NK-92 (cell line): Measurements from ENCODE around the gene PPP2R1B.
"Not testable (repeated sequence)": the region's sequence is repeated elsewhere in the genome, so short reads cannot be mapped to it uniquely, and the experiment has no call there.

ENCODE experiments used
- DNase-seq: peaks from one replicate; lab custom pipeline; 2025; ENCODE audit not compliant: unreplicated experiment; lab: John Stamatoyannopoulos, UW

PPP2R1B gene

DNA sequence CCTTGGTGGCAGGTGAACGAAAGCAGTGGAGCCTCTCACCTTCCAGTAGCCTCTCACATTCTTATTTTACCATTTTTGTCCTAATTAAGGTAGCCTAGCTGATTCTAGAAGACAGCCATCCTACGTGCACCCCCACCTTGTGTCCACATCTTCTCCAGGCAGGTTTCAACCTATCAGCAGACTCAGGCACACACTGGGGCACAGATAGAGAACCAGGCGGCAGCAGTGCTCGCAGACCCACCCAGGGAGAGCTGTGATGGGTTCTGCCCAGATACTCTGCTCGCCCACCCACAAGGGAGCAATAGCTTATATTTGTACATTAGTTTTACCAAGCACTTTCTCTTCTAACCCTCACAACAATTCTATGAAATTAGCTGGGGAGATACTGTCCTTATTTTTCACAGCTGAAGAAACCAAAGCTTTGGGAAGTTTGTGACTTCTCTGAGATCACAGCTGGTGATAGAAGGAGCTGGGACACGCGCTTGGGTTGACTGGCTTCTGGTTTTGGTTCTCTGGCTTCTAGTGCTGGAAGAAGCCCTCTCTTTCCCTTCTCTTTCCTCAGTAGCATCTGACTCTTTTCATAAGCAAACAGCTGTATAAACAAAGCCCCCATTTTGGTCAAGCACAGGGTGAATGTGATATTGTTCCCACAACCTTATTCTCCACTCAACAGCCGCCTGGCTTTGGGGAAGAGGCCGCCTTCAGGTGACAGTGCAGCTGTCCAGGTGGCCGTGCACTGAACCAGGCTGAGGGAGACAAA, 36.9 kb downstream of the PPP2R1B start:
- DNase-seq, result no peak

DNA sequence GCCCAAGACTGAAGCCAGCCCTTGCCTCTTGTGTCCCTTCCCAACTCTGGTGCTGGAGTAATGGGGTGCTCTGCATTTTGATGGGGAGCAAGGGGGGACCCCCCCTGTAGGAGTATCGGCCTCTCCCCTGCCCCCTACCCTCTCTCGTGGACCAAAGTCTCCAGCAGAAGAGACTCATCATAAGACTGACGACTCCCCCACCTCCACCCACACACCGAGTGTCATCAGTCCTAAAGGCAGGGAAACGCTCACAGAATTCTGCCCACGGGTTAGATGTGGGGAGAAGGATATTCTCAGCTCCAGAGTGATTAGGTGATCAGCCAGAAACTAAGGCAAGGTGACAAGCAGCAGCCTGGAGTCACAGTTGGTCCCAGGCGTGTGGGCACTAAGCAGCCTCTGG, 38.8 kb downstream of the PPP2R1B start:
- DNase-seq, result no peak

DNA sequence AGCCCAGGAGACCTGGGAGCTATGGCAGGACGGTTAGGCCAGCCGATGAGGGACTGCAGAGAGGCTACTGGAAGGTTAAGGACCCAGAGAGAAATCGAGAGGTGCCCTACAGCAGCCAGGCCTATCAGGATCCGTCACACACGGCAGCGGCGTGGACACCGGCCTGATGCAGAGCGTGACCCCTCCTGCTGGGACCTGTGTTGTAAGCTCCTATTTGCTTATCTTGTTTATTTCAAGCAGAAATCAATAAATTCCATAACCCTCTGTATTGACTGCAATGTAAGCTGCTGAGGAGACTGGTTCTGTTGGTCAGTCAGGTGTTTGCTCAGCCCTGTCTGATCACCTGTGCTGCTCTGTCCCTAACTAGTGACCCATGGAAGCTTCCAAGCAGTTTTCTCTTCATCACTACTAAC, 39.9 kb downstream of the PPP2R1B start:
- DNase-seq, result no peak

DNA sequence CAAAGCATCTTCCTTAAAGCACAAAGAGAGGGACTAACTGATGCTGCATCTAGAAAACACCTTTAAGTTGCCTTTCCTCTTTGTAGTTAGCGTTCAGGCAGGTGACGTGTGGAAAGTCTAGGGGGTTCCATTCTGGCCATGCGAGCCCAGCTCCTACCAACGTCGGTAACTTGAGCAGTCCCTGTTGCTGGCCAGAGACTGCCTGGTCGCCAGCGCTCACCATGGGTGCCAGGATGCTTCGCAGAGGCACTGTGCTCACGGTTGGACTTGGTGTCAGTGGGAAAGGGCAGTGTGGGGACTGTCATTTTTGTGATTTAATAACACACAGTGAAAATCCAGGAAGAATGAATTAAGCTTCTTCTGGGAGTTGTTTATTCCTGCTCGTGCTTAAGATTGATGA, 40.6 kb downstream of the PPP2R1B start:
- no peak for DNase-seq

DNA sequence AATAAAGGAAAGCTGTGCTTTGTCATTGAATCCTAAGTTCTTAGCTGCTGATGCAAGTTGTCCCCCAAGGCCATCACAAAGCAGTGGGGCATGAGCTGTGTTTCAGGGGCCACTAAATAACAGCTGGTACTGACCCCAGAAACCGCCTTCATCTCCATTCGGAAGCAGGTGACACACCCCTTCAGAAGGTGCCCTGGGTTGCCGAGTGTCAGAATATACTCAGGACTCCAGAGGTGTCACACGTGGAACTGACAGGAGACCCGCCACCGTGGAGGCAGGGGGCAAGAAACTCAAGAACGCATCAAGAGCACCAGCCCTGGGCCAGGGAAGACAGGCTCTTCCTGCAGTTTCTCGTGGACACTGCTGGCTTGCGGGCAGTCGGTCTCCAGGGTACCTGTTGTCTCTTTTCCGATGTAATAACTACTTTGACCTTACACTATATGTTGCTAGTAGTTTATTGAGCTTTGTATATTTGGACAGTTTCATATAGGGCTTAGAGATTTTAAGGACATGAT, 41.5 kb downstream of the PPP2R1B start:
- DNase-seq, result no peak

DNA sequence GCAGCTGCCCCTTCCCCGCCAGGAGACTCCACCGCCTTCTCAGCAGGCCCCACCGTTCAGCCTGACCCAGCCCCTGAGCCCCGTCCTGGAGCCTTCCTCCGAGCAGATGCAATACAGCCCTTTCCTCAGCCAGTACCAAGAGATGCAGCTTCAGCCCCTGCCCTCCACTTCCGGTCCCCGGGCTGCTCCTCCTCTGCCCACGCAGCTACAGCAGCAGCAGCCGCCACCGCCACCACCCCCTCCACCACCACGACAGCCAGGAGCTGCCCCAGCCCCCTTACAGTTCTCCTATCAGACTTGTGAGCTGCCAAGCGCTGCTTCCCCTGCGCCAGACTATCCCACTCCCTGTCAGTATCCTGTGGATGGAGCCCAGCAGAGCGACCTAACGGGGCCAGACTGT, 42.6 kb downstream of the PPP2R1B start:
- no peak for DNase-seq

DNA sequence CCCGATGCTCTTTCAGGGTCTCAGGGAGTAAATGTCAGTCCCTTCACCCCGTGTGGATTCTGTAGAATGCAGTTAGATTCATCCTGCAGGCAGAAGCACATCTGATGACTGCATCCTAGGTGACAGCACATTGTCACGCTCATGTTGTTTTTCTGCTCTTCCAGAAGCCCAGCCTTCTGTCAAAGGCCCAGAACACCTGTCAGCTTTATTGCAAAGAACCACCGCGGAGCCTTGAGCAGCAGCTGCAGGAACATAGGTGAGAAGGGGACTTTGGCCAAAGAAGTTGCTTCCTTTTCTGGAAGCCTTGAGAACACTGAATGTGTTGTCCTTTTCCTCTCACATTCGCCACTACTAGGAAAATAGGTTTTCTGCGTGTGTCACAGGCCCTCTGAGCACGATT, 43.7 kb downstream of the PPP2R1B start:
- DNase-seq, result no peak

DNA sequence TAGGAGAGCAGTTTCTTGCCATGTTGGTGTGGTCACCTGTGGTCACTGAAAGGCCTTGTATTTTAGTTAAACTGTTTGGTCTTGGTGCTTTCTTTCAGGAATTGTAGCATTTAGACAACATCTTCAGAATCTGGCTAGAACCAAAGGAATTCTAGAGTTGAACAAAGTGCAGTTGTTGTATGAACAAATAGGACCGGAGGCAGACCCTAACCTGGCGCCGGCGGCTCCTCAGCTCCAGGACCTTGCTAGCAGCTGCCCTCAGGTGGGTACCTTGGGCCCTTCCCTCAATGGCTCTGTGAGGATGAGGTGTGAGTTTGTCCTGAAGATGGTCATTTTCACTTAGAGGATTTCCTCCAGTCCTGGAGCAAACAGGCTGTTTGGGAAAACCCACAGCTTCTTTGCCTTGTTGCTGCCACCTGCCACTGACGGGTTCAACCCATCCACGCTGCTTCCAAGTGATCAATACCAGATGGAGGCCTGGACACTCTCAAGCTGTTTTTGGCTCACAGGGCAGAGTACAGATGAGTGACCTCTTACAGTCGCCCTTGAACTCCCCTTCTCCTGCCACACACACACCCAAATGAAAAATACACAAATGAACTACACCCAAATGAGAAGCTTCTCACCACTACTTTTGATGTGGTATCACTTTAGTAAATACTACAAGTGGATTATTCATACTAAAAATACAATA, 45.2 kb downstream of the PPP2R1B start:
- no peak for DNase-seq

DNA sequence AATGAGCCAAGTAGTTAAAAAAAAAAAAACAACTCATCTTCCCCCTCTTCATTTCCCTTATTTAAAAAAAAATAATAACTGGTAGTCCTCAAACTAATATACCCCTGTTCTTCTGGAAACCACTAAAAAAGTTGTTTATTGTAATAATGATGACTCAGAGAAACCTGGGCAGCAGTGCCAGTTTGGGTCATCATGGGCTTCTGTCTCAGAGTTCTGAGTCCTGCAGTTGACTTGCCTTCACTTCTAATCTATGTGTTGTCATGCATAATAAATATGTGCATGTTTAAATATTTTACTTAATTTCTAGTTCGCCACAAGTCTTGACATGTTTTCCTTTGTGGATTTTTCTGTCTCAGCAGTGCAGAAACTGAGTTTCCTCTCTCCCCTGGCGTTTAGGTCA, 46.8 kb downstream of the PPP2R1B start:
- DNase-seq, result no peak

DNA sequence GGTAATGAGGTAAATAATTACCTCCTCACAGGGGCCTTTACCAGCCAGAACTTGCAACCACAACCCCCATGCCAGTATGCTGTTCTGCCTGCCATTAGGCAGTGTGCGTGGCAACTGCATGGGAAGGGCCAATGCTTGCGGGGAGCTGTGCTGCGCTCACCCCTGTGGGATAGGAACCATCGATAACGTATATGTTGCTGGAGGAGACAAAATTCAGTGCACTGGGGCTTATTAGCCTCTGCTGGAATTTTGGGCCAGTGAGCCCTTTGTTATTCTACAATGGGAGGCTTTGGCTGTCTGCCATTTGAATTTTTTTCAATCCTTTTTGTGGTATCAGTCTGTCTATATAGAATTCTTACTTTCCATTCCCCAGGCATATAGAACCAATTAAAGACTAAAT, 47.3 kb downstream of the PPP2R1B start:
- DNase-seq, result no peak

DNA sequence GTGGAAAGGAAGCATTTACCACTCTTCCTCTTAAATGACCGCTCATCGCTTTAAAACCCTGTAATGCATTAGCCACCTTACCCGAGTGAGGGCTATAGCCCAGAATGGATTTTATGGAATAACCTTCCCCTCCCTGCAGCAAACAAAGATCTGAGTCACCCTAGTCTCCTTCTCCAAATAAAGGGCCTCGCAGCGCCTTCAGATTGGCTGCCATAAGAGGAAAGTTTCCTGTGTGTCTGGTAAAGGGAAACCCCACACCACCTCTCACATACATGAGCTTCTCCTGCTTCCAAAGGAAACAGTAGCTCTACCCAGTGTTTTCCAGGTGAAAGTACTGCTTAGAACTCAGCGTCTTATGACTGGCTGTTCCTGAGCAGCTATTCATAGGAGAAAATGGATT, 47.8 kb downstream of the PPP2R1B start:
- DNase-seq, result no peak

DNA sequence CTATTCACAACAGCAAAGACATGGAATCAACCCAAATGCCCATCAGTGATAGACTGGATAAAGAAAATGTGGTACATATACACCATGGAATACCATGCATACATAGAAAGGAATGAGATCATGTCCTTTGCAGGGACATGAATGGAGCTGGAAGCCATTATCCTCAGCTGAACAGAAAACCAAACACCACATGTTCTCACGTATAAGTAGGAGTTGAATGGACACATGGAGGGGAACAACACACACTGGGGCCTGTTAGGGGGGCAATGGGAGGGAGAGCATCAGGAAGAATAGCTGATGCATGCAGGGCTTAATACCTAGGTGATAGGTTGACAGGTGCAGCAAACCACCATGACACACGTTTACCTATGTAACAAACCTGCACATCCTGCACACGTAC, 48.5 kb downstream of the PPP2R1B start:
- not testable (repeated sequence) for DNase-seq

DNA sequence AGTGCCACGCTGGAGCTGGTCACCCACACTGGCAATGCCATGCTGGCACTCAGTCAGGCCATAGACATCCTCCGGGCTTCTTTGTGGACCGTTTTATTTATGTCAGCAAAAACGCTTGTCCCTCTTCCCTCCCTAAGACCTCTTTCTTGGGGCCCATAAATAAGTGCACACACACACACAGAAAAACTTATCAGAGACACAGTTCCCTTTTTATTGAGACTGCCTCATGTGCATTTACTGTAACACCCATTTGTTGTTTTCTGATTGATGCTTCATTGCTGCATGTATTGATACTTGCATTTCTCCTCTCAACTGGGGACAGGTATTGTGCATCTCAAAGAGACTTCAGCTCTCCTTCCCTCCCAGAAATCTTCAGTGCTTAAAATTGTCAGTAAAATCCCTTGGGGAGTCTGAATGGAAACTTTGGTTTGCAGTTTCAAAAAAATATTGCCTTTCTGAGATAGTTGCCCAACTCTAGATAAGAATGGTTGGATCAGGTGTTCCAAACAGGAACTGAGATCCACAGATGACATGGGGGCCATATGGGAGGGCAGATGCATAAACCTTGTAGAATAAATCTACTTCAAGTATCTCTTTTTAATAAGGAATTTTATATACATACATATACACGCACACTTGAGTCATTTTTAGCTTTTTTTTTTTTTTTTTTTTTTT, 50.9 kb downstream of the PPP2R1B start:
- no peak for DNase-seq

DNA sequence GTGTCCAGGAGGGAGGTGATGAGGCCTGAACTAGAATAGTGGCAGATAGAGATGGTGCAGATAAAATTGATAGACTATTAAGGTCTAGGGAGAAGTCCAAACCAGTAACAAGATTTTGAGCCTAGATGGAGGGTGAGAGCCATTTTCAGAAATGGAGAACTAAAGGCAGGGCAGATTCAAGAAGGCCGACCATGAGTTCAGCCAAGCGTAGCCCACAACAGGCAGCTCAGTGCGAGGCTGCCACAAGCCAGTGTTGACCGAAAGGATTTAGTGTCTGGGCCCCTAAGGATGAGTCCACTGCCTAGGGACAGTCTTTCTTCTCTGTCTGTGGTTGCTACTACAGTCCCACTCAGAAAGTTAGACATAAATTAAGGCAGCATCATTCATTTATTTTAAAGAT, 51.7 kb downstream of the PPP2R1B start:
- no peak for DNase-seq

DNA sequence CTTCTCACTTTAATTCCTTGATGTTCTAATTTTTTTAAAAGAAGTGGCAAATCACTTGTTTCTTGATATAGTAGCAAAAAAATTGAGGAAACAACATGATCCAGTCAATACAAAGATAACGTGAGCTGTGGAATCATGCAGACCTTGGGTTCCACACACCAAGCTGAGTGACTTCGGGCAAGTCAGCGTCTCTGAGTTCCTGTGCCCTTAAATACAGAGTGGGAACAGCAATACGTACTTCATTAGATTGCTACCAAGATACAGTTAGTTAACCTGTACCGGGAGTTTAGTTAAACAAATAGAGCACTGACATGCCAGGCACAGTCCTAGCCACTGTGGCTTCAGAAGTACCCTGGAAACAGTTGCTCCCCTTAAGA, 58.5 kb downstream of the PPP2R1B start:
- no peak for DNase-seq

DNA sequence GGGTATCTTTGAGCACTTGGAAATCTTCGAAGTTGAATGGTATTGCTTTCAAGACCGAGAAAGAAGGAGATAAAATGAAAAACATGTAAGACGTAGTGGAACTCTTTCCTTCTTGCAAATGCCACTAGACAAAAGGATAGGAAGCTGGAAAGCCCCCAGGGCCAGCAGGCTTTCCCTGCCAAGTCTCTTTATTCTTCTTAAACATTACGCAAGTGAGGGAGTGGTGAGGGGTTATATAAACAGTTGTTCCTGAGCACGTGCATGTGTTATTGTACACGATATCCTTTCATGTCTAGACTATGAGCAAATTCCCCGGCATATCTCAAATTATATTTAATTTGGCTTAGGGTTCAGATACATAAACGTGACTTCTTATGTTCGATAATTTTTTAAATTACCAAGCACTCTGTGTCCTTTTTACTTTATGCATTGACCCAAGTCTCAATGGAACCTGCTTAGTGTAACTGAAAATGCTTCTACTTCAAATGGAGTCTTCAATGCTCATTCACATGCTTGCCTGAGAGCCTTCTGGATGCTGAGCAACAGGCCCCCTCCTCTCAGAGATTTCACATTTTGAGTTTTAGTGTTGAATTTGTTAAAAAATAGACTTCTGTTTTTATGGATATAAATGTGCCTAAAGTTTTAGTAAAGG, 59.0 kb downstream of the PPP2R1B start:
- no peak for DNase-seq

DNA sequence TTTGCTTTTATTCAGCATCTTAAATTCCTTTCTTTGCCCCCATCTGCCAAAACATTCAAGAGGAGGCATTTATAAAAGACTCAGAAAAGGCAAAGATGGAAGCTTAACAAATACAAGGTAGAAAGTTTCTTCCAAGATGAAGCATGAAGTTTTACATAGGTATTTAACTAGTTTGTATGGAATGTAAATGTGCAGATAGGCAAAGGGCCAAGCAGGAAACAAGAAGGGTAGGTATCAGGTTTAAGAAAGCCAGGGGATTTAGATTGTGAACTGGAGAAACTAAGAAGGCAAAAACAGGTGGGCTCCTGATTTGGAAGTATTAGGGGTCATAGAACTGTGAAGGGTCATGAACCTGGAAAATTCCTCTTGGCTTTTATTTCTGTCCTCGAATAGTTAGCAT, 62.6 kb downstream of the PPP2R1B start:
- DNase-seq, result no peak

DNA sequence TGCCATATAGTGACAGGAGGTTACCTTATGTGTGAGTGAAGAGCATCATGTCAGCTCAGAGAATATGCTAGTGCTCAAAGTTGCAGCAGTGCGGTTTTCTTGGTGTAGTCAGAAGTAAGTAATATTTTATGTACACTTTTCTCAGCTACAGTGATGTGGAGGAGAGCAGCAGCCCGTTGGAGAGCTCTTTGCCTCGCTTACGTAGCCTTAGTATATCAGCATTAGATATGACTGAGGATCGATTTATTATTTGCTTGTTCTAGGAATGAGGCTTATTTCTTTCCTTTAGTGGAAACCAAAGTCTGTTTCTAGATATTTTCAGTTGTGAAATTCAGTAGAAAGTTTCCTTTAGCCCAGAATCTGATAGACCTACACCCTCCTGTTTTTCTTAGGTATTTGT, 63.6 kb downstream of the PPP2R1B start:
- no peak for DNase-seq

DNA sequence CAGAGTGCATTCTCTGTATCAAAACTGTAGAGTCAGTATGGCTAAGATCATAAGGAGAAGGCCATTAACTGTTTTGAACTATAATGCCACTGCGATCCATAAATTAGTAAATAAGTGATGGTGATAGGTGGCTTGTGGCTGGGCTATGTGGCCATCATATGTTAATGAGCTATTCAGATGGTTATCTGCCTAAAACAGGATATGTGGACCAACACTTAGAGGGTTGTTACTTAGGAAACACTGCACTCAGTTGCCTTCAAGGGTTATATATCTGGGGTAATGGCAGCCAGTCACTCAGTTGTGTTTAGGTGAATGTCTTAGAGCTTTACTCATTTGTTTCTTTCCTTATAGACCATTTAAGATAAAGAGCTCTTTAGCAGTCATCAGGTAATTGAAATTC, 66.0 kb downstream of the PPP2R1B start:
- no peak for DNase-seq

DNA sequence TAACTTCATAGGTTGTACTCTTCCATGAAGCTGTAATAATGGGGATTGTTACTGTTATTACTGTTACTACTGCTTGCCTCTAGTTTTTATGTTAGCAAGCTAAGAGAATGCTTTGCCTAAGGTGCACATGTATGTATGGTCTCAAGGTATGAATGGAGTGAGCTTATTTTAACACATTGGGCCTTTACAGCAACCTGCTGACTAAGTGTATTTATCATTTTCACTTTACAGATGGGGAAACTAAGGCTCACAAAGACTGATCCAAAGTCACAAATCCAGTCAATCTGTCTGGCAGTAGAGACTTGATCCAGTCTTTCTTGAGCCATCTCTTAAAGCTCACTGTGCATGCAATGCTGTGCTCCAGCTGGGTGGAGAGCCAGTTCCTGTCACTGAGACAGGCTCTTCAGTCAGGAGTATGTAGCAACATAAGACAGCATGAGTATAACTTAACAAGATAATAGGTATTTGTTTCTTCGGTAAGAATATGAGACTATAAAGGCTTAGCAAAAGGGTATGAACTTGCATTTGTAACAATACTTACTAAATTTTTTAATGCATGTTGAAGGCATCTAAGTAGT, 66.5 kb downstream of the PPP2R1B start:
- DNase-seq, result no peak

DNA sequence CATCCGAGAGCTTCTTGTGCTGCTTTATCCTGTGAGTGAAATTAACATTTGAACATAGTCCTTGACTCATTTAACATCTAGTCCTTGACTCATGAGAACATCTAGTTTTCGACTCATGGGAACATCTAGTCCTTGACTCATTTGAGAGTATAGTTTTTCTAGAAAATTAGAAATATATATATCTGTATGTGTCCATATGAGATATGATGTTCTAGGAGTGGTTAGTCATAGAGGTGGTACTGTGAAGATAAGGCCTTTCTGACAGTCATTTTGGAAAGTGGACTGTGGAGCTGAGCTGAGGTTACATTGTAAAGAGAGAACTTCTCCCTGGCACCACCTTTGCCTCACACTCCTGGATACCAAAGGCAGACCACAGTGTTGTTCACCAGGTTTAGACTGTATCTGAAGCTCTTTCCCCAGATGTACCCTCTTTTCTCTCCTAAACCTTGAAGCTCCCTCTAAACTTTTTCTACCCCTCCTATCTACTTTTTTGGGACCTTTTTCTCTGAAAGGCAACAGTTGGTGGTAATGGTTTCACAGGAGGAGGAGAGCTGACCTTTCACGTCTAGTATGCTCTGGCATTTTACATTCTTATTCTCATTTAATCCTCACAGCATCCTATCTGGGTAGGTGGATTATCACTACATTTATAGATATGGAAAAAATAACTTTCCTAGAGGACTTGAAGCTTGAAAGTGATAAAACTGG, 67.2 kb downstream of the PPP2R1B start:
- DNase-seq, result no peak
